OCI-LY3 (cell line): ENCODE data around the gene NPSR1.

ENCODE experiments used
- CTCF ChIP-seq: fragments of 200-600, 300-600 bp; sonication (generic); IDR thresholded peaks from 2 replicates; pipeline ENCODE4 v1.5.1; 2014; ENCODE audit warnings: antibody characterized with exemption, low read length, low read depth
- EZH2phosphoT487 ChIP-seq: fragments of 200-600 bp; shearing (Covaris generic); IDR thresholded peaks from 2 replicates; pipeline ENCODE4 v1.6.1; 2018; ENCODE audit warnings: antibody characterized with exemption, mixed run types, low read depth

- TF ChIP-seq CTCF = no peak
- no peak for TF ChIP-seq EZH2phosphoT487
Measured at GRCh38 chr7:34761627-34762026, 103.6 kb downstream of the NPSR1 start.
